Measurements from ENCODE around the gene TP53BP2. TPM values are rescaled to one million over a fixed set of nuclear protein-coding genes. Genes with fewer than 3 reads are reported as not detected.

Gene TP53BP2
- total RNA-seq, 2 donors from 2014 or later, result 53.6 to 59.8 TPM

DNA sequence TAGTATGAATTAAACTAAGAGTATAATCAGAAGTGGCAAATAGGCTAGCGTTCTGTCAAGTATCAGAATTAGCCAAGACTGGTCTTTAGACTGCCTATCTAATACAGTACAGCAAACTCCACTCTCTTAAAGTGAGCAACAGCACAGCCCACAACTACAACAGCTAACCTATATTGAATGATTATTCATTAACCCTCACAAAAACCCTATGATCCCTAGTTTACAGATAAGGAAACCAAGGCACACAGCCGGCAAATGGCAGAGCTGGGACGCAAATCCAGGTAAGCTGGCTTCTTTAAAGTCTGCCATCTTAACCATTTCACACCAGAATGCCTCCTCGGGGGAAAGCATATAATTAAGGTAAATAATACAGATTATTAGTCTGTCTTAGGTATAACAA is 52.0 kb downstream of the TP53BP2 start:
- H3K4me3 ChIP-seq (ENCODE audit: low read length), result no peak overlapping the region
- no peak overlapping the region for H3K27ac ChIP-seq (ENCODE audit: low read depth, low read length)
- peaks cover 5% of the 10 kb centered on the region for H3K4me1 ChIP-seq (ENCODE audit: control insufficient read depth, insufficient read depth, low read length)
- H3K4me1 Mint-ChIP-seq, result peaks cover 13% of the 10 kb centered on the region
- H3K4me3 Mint-ChIP-seq, result no peak overlapping the region
- H3K36me3 ChIP-seq (ENCODE audit: control insufficient read depth, insufficient read depth, low read length), result peaks cover 87% of the 10 kb centered on the region
- DNase-seq, result no peak
- H3K27ac Mint-ChIP-seq, result peak overlapping the region; percentile 69
- H3K36me3 Mint-ChIP-seq (ENCODE audit: low read depth), result peaks cover 56% of the 10 kb centered on the region
- H3K9ac ChIP-seq (ENCODE audit: extremely low read depth, low read length, poor library complexity, severe bottlenecking), result no peak overlapping the region
- H3K9me3 Mint-ChIP-seq, result no peaks in the 10 kb centered on the region
- 91% methylated on average over 3 of the region's 4 CpGs; no CpG with 5 or more reads in 1 of the 2 experiments for WGBS, 2 experiments (ENCODE audit: insufficient coverage in 1 of 2, insufficient read length in 1 of 2)
- TF ChIP-seq, protein P1, sequence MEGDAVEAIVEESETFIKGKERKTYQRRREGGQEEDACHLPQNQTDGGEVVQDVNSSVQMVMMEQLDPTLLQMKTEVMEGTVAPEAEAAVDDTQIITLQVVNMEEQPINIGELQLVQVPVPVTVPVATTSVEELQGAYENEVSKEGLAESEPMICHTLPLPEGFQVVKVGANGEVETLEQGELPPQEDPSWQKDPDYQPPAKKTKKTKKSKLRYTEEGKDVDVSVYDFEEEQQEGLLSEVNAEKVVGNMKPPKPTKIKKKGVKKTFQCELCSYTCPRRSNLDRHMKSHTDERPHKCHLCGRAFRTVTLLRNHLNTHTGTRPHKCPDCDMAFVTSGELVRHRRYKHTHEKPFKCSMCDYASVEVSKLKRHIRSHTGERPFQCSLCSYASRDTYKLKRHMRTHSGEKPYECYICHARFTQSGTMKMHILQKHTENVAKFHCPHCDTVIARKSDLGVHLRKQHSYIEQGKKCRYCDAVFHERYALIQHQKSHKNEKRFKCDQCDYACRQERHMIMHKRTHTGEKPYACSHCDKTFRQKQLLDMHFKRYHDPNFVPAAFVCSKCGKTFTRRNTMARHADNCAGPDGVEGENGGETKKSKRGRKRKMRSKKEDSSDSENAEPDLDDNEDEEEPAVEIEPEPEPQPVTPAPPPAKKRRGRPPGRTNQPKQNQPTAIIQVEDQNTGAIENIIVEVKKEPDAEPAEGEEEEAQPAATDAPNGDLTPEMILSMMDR (conservative IDR thresholded peaks at IDR 0.05), result no peak
- no peaks in the 10 kb centered on the region for H3K27me3 ChIP-seq (ENCODE audit: control insufficient read depth, insufficient read depth, low read length, poor library complexity, severe bottlenecking)
- no peaks in the 10 kb centered on the region for H3K27me3 Mint-ChIP-seq (ENCODE audit: insufficient read depth)
- H3K9me3 ChIP-seq (ENCODE audit: control insufficient read depth, low read length), result no peaks in the 10 kb centered on the region

DNA sequence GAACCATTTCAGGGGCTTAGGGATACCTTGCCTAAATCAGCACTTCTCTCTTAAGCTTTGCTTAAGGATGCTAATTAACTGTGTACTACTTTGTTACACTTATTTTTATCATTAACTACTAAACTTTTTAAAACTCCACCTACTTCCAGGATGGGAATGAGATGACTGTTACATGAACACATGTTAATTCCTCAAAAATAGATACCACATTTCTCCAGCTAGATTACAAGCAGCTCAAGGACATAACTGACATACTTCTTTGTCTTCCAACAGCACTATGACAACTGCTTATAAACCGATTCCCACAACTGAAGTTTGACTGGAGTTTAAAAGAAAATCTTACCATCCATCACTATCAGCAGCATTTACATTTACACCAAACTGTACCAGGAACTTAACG is 53.7 kb downstream of the TP53BP2 start:
- no peaks in the 10 kb centered on the region for H3K9me3 ChIP-seq (ENCODE audit: control insufficient read depth, low read length)
- no peak overlapping the region for H3K4me3 ChIP-seq (ENCODE audit: low read length)
- H3K36me3 Mint-ChIP-seq (ENCODE audit: low read depth), result peaks cover 61% of the 10 kb centered on the region
- H3K36me3 ChIP-seq (ENCODE audit: control insufficient read depth, insufficient read depth, low read length), result peaks cover 81% of the 10 kb centered on the region
- TF ChIP-seq, protein P1 (conservative IDR thresholded peaks at IDR 0.05), result no peak
- H3K4me1 Mint-ChIP-seq, result peaks cover 16% of the 10 kb centered on the region
- no peaks in the 10 kb centered on the region for H3K27me3 Mint-ChIP-seq (ENCODE audit: insufficient read depth)
- DNase-seq, result no peak
- 92 to 94% methylated on average over 2 of the region's 2 CpGs for WGBS, 2 experiments (ENCODE audit: insufficient coverage in 1 of 2, insufficient read length in 1 of 2)
- no peaks in the 10 kb centered on the region for H3K27me3 ChIP-seq (ENCODE audit: control insufficient read depth, insufficient read depth, low read length, poor library complexity, severe bottlenecking)
- no peaks in the 10 kb centered on the region for H3K9me3 Mint-ChIP-seq
- H3K4me3 Mint-ChIP-seq, result no peak overlapping the region
- no peak overlapping the region for H3K27ac ChIP-seq (ENCODE audit: low read depth, low read length)
- H3K27ac Mint-ChIP-seq, result no peak overlapping the region
- H3K4me1 ChIP-seq (ENCODE audit: control insufficient read depth, insufficient read depth, low read length), result peaks cover 6% of the 10 kb centered on the region
- no peak overlapping the region for H3K9ac ChIP-seq (ENCODE audit: extremely low read depth, low read length, poor library complexity, severe bottlenecking)

DNA sequence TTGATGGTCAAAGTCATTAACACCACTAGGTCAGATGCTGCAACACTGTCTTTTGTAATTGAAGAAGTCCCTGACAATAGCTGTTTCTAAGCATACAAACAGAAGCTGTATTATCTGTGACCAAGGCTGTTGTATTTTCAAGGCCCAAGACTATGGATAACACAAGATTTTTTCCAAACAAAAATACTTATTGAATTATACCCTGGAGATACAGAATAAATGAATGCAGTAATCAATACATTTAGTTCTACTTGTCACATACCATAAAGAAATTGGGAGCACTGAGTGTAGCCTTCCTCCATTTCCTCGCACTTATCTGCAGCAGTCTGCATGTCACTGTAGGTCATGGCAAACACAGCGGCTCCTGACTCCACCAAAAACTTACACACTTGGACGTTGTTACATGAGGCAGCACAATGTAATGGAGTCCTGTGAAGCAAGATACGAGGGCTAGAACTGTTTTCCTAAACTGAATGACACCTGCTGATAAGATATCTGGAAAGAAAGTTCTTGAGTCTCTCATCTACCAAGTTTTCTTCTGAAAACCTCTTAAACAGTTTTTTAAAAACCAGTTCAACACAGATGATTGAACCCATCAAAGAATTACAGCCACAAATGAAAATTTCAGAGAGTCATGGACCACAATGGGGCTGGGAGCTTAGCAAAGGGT is 56.9 kb downstream of the TP53BP2 start:
- H3K9ac ChIP-seq (ENCODE audit: extremely low read depth, low read length, poor library complexity, severe bottlenecking), result no peak overlapping the region
- 91 to 100% methylated on average over 3 to 4 of the region's 4 CpGs for WGBS, 2 experiments (ENCODE audit: insufficient coverage in 1 of 2, insufficient read length in 1 of 2)
- peaks cover 3% of the 10 kb centered on the region for H3K4me1 ChIP-seq (ENCODE audit: control insufficient read depth, insufficient read depth, low read length)
- no peaks in the 10 kb centered on the region for H3K9me3 Mint-ChIP-seq
- peaks cover 11% of the 10 kb centered on the region for H3K4me1 Mint-ChIP-seq
- H3K4me3 Mint-ChIP-seq, result no peak overlapping the region
- H3K27me3 ChIP-seq (ENCODE audit: control insufficient read depth, insufficient read depth, low read length, poor library complexity, severe bottlenecking), result no peaks in the 10 kb centered on the region
- H3K27ac ChIP-seq (ENCODE audit: low read depth, low read length), result no peak overlapping the region
- H3K36me3 Mint-ChIP-seq (ENCODE audit: low read depth), result peaks cover 58% of the 10 kb centered on the region
- peak overlapping the region; percentile 79 for H3K27ac Mint-ChIP-seq
- no peak overlapping the region for H3K4me3 ChIP-seq (ENCODE audit: low read length)
- TF ChIP-seq, protein P1 (conservative IDR thresholded peaks at IDR 0.05), result no peak
- H3K9me3 ChIP-seq (ENCODE audit: control insufficient read depth, low read length), result no peaks in the 10 kb centered on the region
- no peaks in the 10 kb centered on the region for H3K27me3 Mint-ChIP-seq (ENCODE audit: insufficient read depth)
- peaks cover 72% of the 10 kb centered on the region for H3K36me3 ChIP-seq (ENCODE audit: control insufficient read depth, insufficient read depth, low read length)
- no peak for DNase-seq

All from endodermal cell (in vitro differentiated cells).